GM21526 (cell line): Measurements from ENCODE around the gene ADAM21.
A peak's percentile ranks its signal among the peaks of the same experiment; 100 is the strongest.
"Not testable (repeated sequence)": the region's sequence is repeated elsewhere in the genome, so short reads cannot be mapped to it uniquely, and the experiment has no call there.

ENCODE experiments used
- ATAC-seq: cut with Tn5 transposase; IDR thresholded peaks from one replicate; pipeline ENCODE4 v1.9.1; 2021; ENCODE audit warnings: moderate library complexity; ENCODE audit not compliant: unreplicated experiment, low FRiP score

Gene ADAM21

GRCh38 chr14:70451874-70452273 lies at the start of gene ADAM21:
Gene ADAM21, plus strand, starts transcription at chr14:70452174. Its CDS starts 5,326 bp downstream, at chr14:70457500.
- ATAC-seq: no peak

DNA sequence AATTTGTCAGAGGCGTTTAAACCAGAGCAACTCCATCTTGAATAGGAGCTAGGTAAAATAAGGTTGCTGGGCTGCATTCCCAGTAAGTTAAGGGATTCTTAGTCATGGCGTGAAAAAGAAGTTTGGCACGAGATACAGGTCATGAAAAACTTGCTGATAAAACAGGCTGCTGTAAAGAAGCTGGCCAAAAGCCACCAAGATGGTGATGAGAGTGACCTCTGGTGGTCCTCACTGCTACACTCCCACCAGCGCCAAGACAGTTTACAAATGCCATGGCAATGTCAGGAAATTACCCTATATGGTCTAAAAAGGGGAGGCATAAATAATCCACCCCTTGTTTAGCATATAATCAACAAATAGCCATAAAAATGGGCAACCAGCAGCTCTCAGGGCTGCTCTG lies 48.6 kb upstream of the ADAM21 start:
- ATAC-seq: not testable (repeated sequence)

DNA sequence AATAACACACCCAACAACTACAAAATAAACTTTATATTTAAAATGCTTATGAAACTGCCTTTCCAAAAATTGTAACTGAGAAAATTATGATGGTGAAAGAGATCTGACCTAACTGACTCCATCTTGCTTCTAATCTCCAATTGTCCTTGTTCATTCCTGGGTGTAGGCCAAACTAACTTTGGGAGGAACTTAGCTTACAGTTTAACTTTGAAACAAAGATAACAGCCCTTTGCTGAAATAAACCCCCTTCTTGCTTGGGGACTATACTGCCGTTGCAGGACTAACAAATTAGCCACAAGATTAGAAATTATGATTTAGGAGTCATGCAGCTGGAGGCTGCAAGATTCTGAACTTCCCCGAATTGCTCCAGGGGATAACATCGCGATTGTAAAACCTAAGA lies 45.8 kb upstream of the ADAM21 start:
- ATAC-seq: not testable (repeated sequence)

- no peak for ATAC-seq
Observed at GRCh38 chr14:70407621-70408020, 44.4 kb upstream of the ADAM21 start.

GRCh38 chr14:70415788-70416187 lies 36.2 kb upstream of the ADAM21 start:
- no peak for ATAC-seq

DNA sequence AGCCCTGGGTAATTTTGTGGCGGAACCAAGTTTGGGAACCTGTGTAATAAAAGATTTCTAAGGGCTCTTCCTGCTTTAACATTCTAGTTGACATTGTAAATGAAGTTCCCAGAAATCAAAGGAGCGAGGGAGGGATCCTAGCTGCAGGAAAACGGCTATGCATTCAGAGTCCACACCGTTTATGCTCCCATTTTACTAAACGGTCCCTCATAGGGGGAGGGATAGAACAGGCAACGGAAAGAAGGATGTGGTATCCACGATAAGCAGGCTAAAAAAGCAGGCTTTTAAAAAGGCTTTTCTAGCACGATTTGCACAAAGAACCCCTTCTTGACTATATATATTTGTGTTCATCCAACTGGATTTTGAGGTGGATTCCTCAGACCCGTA lies 35.6 kb upstream of the ADAM21 start:
- no peak for ATAC-seq

- ATAC-seq: no peak
Observed at GRCh38 chr14:70416725-70417349, 35.1 kb upstream of the ADAM21 start, which contains the start of gene SYNJ2BP. Gene SYNJ2BP, minus strand, starts transcription at chr14:70417090. Its CDS starts 127 bp downstream, at chr14:70416963.

- ATAC-seq: not testable (repeated sequence)
Observed at GRCh38 chr14:70419270-70419931, 32.6 kb upstream of the ADAM21 start.

GRCh38 chr14:70422538-70422937 lies 29.4 kb upstream of the ADAM21 start:
- no peak for ATAC-seq

- no peak for ATAC-seq
Observed at GRCh38 chr14:70425354-70425753, 26.6 kb upstream of the ADAM21 start.

GRCh38 chr14:70426555-70426954 lies 25.4 kb upstream of the ADAM21 start:
- not testable (repeated sequence) for ATAC-seq

DNA sequence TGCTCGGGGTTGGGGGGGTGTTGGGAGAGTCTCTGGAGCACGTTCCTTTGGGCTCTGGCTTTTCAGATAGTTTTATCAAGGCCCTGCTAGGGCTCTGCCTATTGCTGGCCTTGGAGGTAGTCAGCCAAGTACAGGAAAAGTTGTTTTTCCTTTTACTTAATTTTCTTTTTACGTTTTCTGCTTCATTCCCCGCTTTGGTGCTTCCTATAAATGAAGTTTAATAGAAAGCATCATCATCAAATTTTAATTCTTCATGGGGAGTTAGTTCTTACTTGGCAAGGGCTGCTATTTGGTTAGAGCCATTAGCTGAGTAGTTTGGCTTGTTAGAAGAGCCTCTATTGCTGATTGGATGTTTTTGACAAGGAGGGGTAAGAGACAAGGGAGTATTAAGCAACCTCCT lies 15.1 kb upstream of the ADAM21 start:
- ATAC-seq: no peak

DNA sequence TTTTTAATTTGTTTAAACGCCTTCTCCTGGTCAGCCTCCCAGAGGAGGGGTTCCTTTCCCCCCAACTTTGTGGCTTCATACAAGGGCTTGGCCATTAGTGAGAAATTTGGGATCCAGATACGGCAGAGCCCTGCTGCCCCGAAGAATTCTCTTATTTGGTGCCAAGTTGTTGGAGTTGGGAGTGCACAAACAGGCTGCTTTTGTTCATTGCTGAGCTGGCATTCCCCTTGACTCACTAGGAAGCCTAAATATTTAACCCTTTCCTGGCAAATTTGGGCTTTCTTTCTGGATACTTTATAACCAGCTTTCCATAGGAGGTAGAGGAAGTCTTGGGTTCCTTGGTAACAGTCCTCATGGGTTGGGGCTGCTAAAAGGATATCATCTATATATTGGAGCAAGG lies 10.3 kb upstream of the ADAM21 start:
- ATAC-seq: no peak

DNA sequence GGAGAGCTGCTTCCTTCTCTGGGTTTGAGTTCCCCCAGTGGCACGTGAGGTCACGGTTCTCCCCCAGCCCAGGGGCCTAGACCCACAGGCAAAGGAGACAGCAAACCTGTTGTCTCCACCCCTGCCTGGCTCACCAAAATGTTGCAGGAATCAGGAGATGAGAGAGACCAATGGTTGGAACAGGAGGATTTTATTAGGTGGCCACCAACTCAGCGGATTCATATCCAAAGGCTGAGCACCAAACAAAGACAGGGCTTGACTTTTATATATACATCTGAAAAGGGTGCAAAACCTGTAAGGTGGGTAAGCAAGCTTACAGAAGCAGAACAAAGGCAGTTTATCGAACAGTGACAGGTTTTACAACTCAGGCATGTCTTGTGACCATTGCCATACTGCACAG lies 9.2 kb upstream of the ADAM21 start:
- ATAC-seq: no peak

- no peak for ATAC-seq
Observed at GRCh38 chr14:70448633-70449340, 3.2 kb upstream of the ADAM21 start.

DNA sequence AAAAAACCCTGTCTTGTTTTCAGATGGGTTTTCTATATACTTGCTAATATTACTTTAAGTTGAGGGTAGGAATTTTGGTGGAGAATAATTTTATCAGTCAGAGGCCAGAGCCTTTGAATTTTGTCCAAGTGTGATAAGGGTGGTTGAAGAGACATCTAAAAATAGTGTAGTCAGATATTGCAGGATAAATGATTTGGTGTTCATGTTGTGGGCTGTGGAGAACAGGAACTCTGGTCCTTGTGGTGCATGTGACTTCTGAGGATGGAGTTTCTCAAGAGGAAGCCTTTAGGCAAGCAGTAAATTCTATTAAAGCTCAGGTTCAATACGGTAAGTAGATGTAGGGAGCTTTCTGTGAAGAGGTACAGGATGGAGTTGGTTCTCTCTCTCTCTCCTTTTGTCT lies 2.8 kb downstream of the ADAM21 start:
- ATAC-seq: no peak

DNA sequence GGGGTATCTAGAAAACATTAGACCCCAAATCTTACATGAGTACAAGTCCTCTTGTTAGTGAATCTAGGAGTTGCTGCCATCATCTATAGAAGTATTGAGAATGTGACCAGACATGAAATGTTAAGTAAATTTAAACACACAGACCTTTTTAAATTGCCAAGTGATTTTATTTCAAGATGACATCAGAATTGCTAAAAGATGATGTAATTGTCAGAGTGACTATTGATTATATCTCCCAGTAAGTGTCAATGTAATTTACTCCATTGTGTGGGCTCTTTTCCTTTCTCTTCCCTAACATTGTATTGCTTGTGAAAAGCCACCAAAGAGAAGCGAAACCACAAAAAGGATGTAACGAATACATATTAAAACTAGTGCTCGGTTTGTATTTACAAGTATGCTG lies 16.8 kb downstream of the ADAM21 start:
- no peak for ATAC-seq

- ATAC-seq: not testable (repeated sequence)
Observed at GRCh38 chr14:70470863-70471563, 19.0 kb downstream of the ADAM21 start.

DNA sequence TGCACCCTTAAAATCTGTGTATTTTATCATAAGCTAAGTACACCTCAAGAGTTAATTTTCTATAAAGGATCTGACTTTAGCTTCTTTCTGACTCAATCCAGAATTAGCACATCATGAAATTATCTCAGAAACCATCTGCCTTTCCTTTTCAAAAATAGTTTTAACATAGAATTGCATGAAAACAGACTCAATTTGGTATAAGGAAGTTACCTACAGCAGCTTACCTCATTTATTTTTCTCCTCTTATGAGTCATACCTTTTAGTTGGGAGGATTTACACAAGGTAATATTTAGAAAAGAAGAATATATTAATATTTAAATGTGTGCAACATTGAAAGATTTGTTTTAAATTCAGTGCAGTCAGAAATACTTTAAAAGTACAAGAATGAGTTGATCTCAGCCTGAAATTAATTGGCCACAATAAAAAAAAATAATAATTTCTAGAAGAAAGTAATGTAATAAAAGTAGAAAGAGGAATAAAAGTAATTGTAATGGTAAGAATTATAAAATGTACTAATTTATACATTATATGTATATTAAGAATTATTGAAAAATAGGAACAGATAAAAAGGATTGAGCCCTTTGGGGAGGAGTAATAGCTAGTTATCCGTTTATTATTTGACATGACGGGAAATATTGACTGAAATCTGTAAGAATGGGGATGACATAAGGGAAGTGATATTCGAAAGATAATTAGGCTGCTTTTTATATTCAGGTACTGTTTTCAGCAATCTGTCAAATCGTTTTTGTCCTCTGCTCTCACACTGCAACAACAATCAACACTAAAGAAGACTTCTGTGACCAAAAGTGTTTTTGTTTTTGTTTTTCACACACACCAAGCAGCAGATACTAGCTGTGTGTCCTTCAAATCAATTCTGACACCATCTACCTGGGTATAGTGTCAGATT lies 20.5 kb downstream of the ADAM21 start:
- peak; percentile 58 for ATAC-seq

DNA sequence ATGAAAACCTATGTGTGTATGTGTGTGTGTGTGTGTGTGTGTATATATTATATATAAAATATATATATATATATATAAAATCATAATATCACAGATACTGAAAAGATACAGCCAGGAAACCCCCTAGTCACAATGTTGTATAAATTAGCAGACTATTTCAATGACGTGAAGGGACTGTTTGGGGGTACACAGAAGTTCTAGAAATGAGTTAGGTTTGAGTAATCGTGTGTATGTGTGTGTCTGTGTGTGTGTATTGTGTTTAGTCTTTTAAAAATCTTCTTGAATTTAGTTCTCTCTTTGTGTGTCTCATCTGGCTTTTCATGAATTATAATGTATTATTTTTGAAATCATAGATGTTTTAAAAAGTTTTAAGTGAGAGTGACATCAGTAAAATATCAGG lies 21.9 kb downstream of the ADAM21 start:
- no peak for ATAC-seq
